CD14-positive monocyte (primary cell): Measurements from ENCODE around the gene HPDL. TPM values are rescaled to one million over a fixed set of nuclear protein-coding genes. Genes with fewer than 3 reads are reported as not detected.
"Not testable (repeated sequence)": the region's sequence is repeated elsewhere in the genome, so short reads cannot be mapped to it uniquely, and the experiment has no call there.

Source experiments
- DNase-seq, 3 donors: peaks; one replicate each; pipeline ENCODE4 v3.0.0-alpha.2; 2011 to 2022
- H2AFZ ChIP-seq: 2 replicates; pipeline ENCODE4 v1.6.0; 2012; ENCODE audit warnings: mild to moderate bottlenecking, low read depth, low read length, inconsistent platforms; ENCODE audit not compliant: insufficient read depth, poor library complexity, severe bottlenecking
- H3K27ac ChIP-seq, 2 donors: 1 replicate in 1 of 2; 2 replicates in 1 of 2; pipeline ENCODE4 v1.5.1; 2012 to 2013; ENCODE audit warnings: low read length in 2 of 2, control low read depth in 1 of 2, inconsistent platforms in 1 of 2, low read depth in 1 of 2, mild to moderate bottlenecking in 1 of 2
- H3K27me3 ChIP-seq, 2 donors: one replicate each; pipeline versions ENCODE4 v1.6.0 to v1.6.1; 2011 to 2013; ENCODE audit warnings: low read length in 2 of 2; ENCODE audit not compliant: control insufficient read depth in 2 of 2, insufficient read depth in 2 of 2
- H3K36me3 ChIP-seq, 2 donors: replicated peaks in 1 of 2; 1 replicate in 1 of 2; 2 replicates in 1 of 2; pipeline versions ENCODE4 v1.5.1 to v1.6.1; 2012 to 2013; ENCODE audit warnings: low read length in 2 of 2, control low read depth in 1 of 2, inconsistent platforms in 1 of 2, mild to moderate bottlenecking in 1 of 2; ENCODE audit not compliant: insufficient read depth in 2 of 2, control insufficient read depth in 1 of 2
- H3K4me1 ChIP-seq, 2 donors: 1 replicate in 1 of 2; 2 replicates in 1 of 2; pipeline versions ENCODE4 v1.5.1 to v1.6.1; 2012 to 2013; ENCODE audit warnings: low read length in 2 of 2, control low read depth in 1 of 2, inconsistent platforms in 1 of 2, mild to moderate bottlenecking in 1 of 2, moderate library complexity in 1 of 2; ENCODE audit not compliant: insufficient read depth in 2 of 2, control insufficient read depth in 1 of 2
- H3K4me2 ChIP-seq: replicated peaks from 2 replicates; pipeline ENCODE3; 2012; ENCODE audit warnings: low read length, moderate library complexity, mild to moderate bottlenecking; ENCODE audit not compliant: poor library complexity, severe bottlenecking; ENCODE audit errors: extremely low read depth
- H3K4me3 ChIP-seq, 3 experiments: fragments of 200-600 bp in 1 of 3; sonication (generic) in 1 of 3; replicated peaks in 1 of 3; 1 replicate in 2 of 3; 2 replicates in 1 of 3; pipeline ENCODE4 v1.5.1; 2011 to 2013; ENCODE audit warnings: low read length in 3 of 3, mild to moderate bottlenecking in 3 of 3, control low read depth in 2 of 3, low read depth in 2 of 3, inconsistent platforms in 1 of 3, moderate library complexity in 1 of 3
- H3K79me2 ChIP-seq: 2 replicates; pipeline ENCODE4 v1.6.0; 2012; ENCODE audit warnings: mild to moderate bottlenecking, control low read depth, inconsistent platforms, low read length, moderate library complexity; ENCODE audit not compliant: insufficient read depth
- H3K9ac ChIP-seq: 2 replicates; pipeline ENCODE4 v1.6.0; 2017; ENCODE audit warnings: low read length, mild to moderate bottlenecking; ENCODE audit not compliant: insufficient read depth, poor library complexity, severe bottlenecking
- H3K9me3 ChIP-seq, 2 donors: replicated peaks in 1 of 2; 1 replicate in 1 of 2; 2 replicates in 1 of 2; pipeline versions ENCODE4 v1.5.1 to v1.6.1; 2012 to 2013; ENCODE audit warnings: low read length in 2 of 2, control low read depth in 1 of 2; ENCODE audit not compliant: control insufficient read depth in 1 of 2, insufficient read depth in 1 of 2
- H4K20me1 ChIP-seq: 2 replicates; pipeline ENCODE4 v1.6.0; 2012; ENCODE audit warnings: mild to moderate bottlenecking, low read length, control low read depth, moderate library complexity; ENCODE audit not compliant: insufficient read depth
- H3K27ac Mint-ChIP-seq, 7 donors: one replicate each; pipeline ENCODE4 v1.8.0; 2020; ENCODE audit warnings: mild to moderate bottlenecking in 7 of 7, mixed read lengths in 7 of 7, moderate library complexity in 6 of 7, inconsistent platforms in 2 of 7
- H3K27me3 Mint-ChIP-seq, 3 donors: one replicate each; pipeline ENCODE4 v1.8.0; 2021 to 2022; ENCODE audit warnings: low read depth in 3 of 3, mild to moderate bottlenecking in 3 of 3, mixed read lengths in 3 of 3, moderate library complexity in 3 of 3, inconsistent platforms in 1 of 3
- H3K36me3 Mint-ChIP-seq, 2 donors: one replicate each; pipeline ENCODE4 v1.8.0; 2020; ENCODE audit warnings: mixed read lengths in 2 of 2, inconsistent platforms in 1 of 2, mild to moderate bottlenecking in 1 of 2
- H3K4me1 Mint-ChIP-seq: one replicate; pipeline ENCODE4 v1.8.0; 2020; ENCODE audit warnings: mild to moderate bottlenecking, mixed read lengths
- H3K4me3 Mint-ChIP-seq, 2 donors: one replicate each; pipeline ENCODE4 v1.8.0; 2020; ENCODE audit warnings: mild to moderate bottlenecking in 2 of 2, mixed read lengths in 2 of 2, moderate library complexity in 1 of 2
- H3K9me3 Mint-ChIP-seq, 7 donors: one replicate each; pipeline ENCODE4 v1.8.0; 2020 to 2022; ENCODE audit warnings: mixed read lengths in 7 of 7, mild to moderate bottlenecking in 6 of 7, moderate library complexity in 6 of 7, inconsistent platforms in 2 of 7
- CTCF ChIP-seq: fragments of 200-600 bp; IDR thresholded peaks from one replicate; pipeline ENCODE4 v1.8.0; 2022; ENCODE audit warnings: antibody characterized with exemption, mild to moderate bottlenecking
- WGBS: methylation state at CpG from one replicate; pipeline ENCODE4 v1.1.5; 2013; ENCODE audit warnings: missing lambda C conversion rate; ENCODE audit not compliant: insufficient coverage; 5-methylcytosine and 5-hydroxymethylcytosine counted together
- intact Hi-C, 2 donors: fragments of 100-400 bp; cut with micrococcal nuclease; formaldehyde crosslinking; loops; one replicate each; pipeline versions ENCODE4 v1.15.0 to v1.15.1; 2023
- polyA plus RNA-seq, 3 donors: library from polyadenylated mRNA; depleted of rRNA in 1 of 3; unstranded in 2 of 3; stranded (reverse) in 1 of 3; fragments of 300-500 nt in 2 of 3; fragments of >200 nt in 1 of 3; fragmentation: Illumina TruSeq in 2 of 3; gene quantifications; 1 replicate in 2 of 3; 2 replicates in 1 of 3; pipeline ENCODE4 v1.2.3, GENCODE V29; 2012 to 2021

HPDL gene
- polyA plus RNA-seq, 3 donors = 0.17 TPM; not detected in 2

GRCh38 chr1:45286521-45286920 is 40.2 kb upstream of the HPDL start:
- H3K4me3 Mint-ChIP-seq, H3K4me1 Mint-ChIP-seq, H3K79me2 ChIP-seq, H3K4me3 ChIP-seq, H3K27me3 ChIP-seq, H4K20me1 ChIP-seq, H3K9ac ChIP-seq, H3K27me3 Mint-ChIP-seq, H3K9me3 ChIP-seq, H3K4me1 ChIP-seq, H3K27ac ChIP-seq, DNase-seq, H3K4me2 ChIP-seq, H2AFZ ChIP-seq, H3K36me3 ChIP-seq, intact Hi-C loops, H3K27ac Mint-ChIP-seq, H3K36me3 Mint-ChIP-seq: not testable (repeated sequence)
- WGBS = no CpG with 5 or more reads among the region's 3 CpGs
- H3K9me3 Mint-ChIP-seq = peaks cover 8 to 17% (median 13%) of the 10 kb centered on the region in 7 donors

DNA sequence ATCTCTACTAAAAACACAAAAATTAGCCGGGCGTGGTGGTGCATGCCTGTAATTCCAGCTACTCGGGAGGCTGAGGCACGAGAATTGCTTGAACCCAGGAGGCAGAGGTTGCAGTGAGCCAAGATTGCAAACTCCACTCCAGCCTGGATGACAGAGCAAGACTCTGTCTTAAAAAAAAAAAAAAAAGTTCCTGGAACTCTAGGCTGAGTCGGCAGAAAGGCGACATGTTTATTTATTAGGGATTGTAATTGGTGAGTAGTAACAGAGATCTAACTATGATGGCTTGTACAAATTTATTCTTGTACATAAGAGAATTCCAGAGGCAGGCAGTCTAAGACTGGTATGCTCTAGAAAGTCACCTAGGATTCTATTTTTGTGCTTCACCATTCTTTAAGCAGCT is 35.7 kb upstream of the HPDL start:
- H3K4me1 ChIP-seq, H3K4me1 Mint-ChIP-seq, H3K36me3 ChIP-seq, H3K4me3 Mint-ChIP-seq, H3K79me2 ChIP-seq, H3K27ac Mint-ChIP-seq, H3K36me3 Mint-ChIP-seq, H3K4me3 ChIP-seq, H2AFZ ChIP-seq, H3K9ac ChIP-seq, H4K20me1 ChIP-seq, H3K27ac ChIP-seq, H3K9me3 ChIP-seq, intact Hi-C loops, H3K4me2 ChIP-seq, H3K27me3 Mint-ChIP-seq, DNase-seq, H3K27me3 ChIP-seq: not testable (repeated sequence)
- H3K9me3 Mint-ChIP-seq = peaks cover 2 to 15% (median 5%) of the 10 kb centered on the region in 7 donors
- 0% methylated on average over 1 of the region's 6 CpGs for WGBS

DNA sequence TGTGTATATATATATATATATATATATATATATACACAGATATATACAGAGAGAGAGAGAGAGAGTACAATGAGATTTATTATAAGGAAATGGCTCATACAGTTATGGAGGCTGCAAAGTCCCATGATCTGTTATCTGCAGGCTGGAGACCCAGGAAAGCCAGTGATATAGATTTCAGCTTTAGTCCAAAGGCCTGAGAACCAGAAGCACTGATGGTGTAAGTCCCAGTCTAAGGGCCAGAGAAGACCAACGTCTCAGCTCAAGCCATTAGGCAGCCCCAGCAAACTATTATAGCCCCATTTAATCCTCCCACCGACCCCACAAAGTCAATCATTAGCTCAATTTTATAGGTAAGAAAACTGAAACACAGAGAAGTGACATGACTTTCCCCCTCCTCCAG is 35.0 kb upstream of the HPDL start:
- Histone ChIP-seq H3K36me3 (no peaks in the 10 kb centered on the region), H3K27me3 (no peaks in the 10 kb centered on the region), H4K20me1 (no peaks in the 10 kb centered on the region), H3K27ac (no peak overlapping the region), H2AFZ (no peak overlapping the region), H3K9me3 (no peaks in the 10 kb centered on the region), H3K4me2 (no peak overlapping the region), H3K79me2 (no peaks in the 10 kb centered on the region), H3K9ac (no peak overlapping the region), H3K4me3 (no peak overlapping the region), H3K4me1 (no peaks in the 10 kb centered on the region)
- Mint-ChIP-seq H3K27ac (no peak overlapping the region), H3K4me3 (no peak overlapping the region), H3K27me3 (peaks cover 0 to 4% (median 0%) of the 10 kb centered on the region in 3 donors), H3K36me3 (no peaks in the 10 kb centered on the region), H3K9me3 (peaks cover under 1 to 13% (median 4%) of the 10 kb centered on the region in 7 donors), H3K4me1 (no peaks in the 10 kb centered on the region)
- WGBS = 100% methylated on average over 1 of the region's 2 CpGs
- DNase-seq = no peak
- intact Hi-C loops = no loop called here
- TF ChIP-seq CTCF = no peak
